CD4-positive, alpha-beta memory T cell (primary cell): ENCODE results near the gene EPHX1. TPM values are rescaled to one million over a fixed set of nuclear protein-coding genes. Genes with fewer than 3 reads are reported as not detected.
A peak's percentile ranks its signal among the peaks of the same experiment; 100 is the strongest.

Experiments used
- CTCF ChIA-PET: fragments of 350-600 bp; sonication (Branson Sonifier 250); formaldehyde crosslinking; loops from one replicate; lab custom pipeline; 2021; ENCODE audit warnings: inconsistent platforms; ENCODE audit not compliant: partially characterized antibody; lab: Charles Lee
- POLR2A ChIA-PET: fragments of 350-600 bp; sonication (Branson Sonifier 250); formaldehyde crosslinking; loops from one replicate; lab custom pipeline; 2021; ENCODE audit not compliant: partially characterized antibody; lab: Charles Lee
- DNase-seq, 5 donors: peaks; one replicate each; pipeline versions ENCODE4 v3.0.0 to v3.0.0-alpha.2; 2020 to 2022; ENCODE audit warnings: mixed read lengths in 1 of 5
- H3K27ac ChIP-seq: one replicate; pipeline ENCODE4 v1.7.0; 2013; ENCODE audit warnings: low read depth, low read length
- H3K27me3 ChIP-seq: 2 replicates; pipeline ENCODE4 v1.7.0; 2013; ENCODE audit warnings: mild to moderate bottlenecking, low read length, moderate library complexity; ENCODE audit not compliant: insufficient read depth
- H3K36me3 ChIP-seq: 2 replicates; pipeline ENCODE4 v1.7.0; 2013; ENCODE audit warnings: mild to moderate bottlenecking, low read length, moderate library complexity; ENCODE audit not compliant: insufficient read depth
- H3K4me1 ChIP-seq: 2 replicates; pipeline ENCODE4 v1.7.0; 2013; ENCODE audit warnings: mild to moderate bottlenecking, low read length, moderate library complexity; ENCODE audit not compliant: insufficient read depth
- H3K4me3 ChIP-seq, 2 donors: one replicate each; pipeline ENCODE4 v1.7.0; 2013; ENCODE audit warnings: low read length in 2 of 2, mild to moderate bottlenecking in 1 of 2
- H3K9me3 ChIP-seq, 2 donors: one replicate each; pipeline ENCODE4 v1.7.0; 2013; ENCODE audit warnings: low read length in 2 of 2, control low read depth in 1 of 2; ENCODE audit not compliant: control insufficient read depth in 1 of 2
- H3K27ac Mint-ChIP-seq, 7 donors: one replicate each; pipeline ENCODE4 v1.8.0; 2020 to 2021; ENCODE audit warnings: mixed read lengths in 7 of 7, mild to moderate bottlenecking in 6 of 7, inconsistent platforms in 3 of 7, moderate library complexity in 3 of 7
- H3K27me3 Mint-ChIP-seq, 2 donors: one replicate each; pipeline ENCODE4 v1.8.0; 2020 to 2021; ENCODE audit warnings: mixed read lengths in 2 of 2
- H3K36me3 Mint-ChIP-seq, 2 donors: one replicate each; pipeline ENCODE4 v1.8.0; 2020 to 2021; ENCODE audit warnings: mixed read lengths in 2 of 2, inconsistent platforms in 1 of 2, mild to moderate bottlenecking in 1 of 2
- H3K4me1 Mint-ChIP-seq, 4 donors: one replicate each; pipeline ENCODE4 v1.8.0; 2020 to 2021; ENCODE audit warnings: mixed read lengths in 4 of 4, mild to moderate bottlenecking in 1 of 4
- H3K4me3 Mint-ChIP-seq, 8 donors: one replicate each; pipeline ENCODE4 v1.8.0; 2020 to 2021; ENCODE audit warnings: mixed read lengths in 8 of 8, mild to moderate bottlenecking in 7 of 8, moderate library complexity in 6 of 8, inconsistent platforms in 3 of 8
- H3K9me3 Mint-ChIP-seq, 8 donors: one replicate each; pipeline ENCODE4 v1.8.0; 2020 to 2021; ENCODE audit warnings: mixed read lengths in 8 of 8, mild to moderate bottlenecking in 5 of 8, inconsistent platforms in 3 of 8, moderate library complexity in 1 of 8
- intact Hi-C: fragments of 100-400 bp; cut with micrococcal nuclease; formaldehyde crosslinking; loops from one replicate; pipeline ENCODE4 v1.15.1; 2023
- polyA plus RNA-seq, 2 donors: library from polyadenylated mRNA; unstranded; fragments of 300-500 nt; fragmentation: Illumina TruSeq; gene quantifications; one replicate each; pipeline ENCODE4 v1.2.3, GENCODE V29; 2021
- total RNA-seq, 2 experiments: library from RNA; stranded (reverse); gene quantifications; one replicate each; pipeline ENCODE4 v1.2.3, GENCODE V29; 2021

The EPHX1 gene
- total and polyA plus RNA-seq, 4 experiments from 2014 or later: 0.34 to 3.0 (median 1.3) TPM

GRCh38 chr1:225860876-225861441 is 51.0 kb downstream of the EPHX1 start:
- CTCF ChIA-PET: interaction anchor here (0.6 to 1.3 kb wide), 2 partner anchors 15 to 50 kb away, joined by 3 read pairs; no protein-coding TSS in a partner anchor
- no peaks in the 10 kb centered on the region for H3K9me3 ChIP-seq
- H3K27ac ChIP-seq: no peak overlapping the region
- Mint-ChIP-seq H3K27me3 (no peaks in the 10 kb centered on the region), H3K27ac (peak overlapping the region in 4 of 7 donors; percentile 18 to 78 (median 68)), H3K4me1 (peaks cover 6 to 49% (median 23%) of the 10 kb centered on the region in 4 donors), H3K4me3 (no peak overlapping the region), H3K36me3 (peaks cover 53 to 85% of the 10 kb centered on the region in 2 donors), H3K9me3 (no peaks in the 10 kb centered on the region)
- H3K36me3 ChIP-seq: peaks cover 87% of the 10 kb centered on the region
- intact Hi-C loops: no loop called here
- no peaks in the 10 kb centered on the region for H3K27me3 ChIP-seq
- DNase-seq: no peak
- POLR2A ChIA-PET: interaction anchor here (2.4 to 2.9 kb wide), 2 partner anchors 10 to 21 kb away, joined by 11 to 21 read pairs; partner anchors contain the start of gene TMEM63A
- H3K4me3 ChIP-seq: no peak overlapping the region
- peaks cover 9% of the 10 kb centered on the region for H3K4me1 ChIP-seq

GRCh38 chr1:225861834-225862580 is 52.1 kb downstream of the EPHX1 start:
- Mint-ChIP-seq H3K9me3 (no peaks in the 10 kb centered on the region), H3K4me1 (peaks cover 17 to 54% (median 28%) of the 10 kb centered on the region in 4 donors), H3K27me3 (no peaks in the 10 kb centered on the region), H3K4me3 (no peak overlapping the region), H3K27ac (peak overlapping the region in 1 of 7 donors; percentile 52), H3K36me3 (peaks cover 58 to 85% of the 10 kb centered on the region in 2 donors)
- CTCF ChIA-PET: interaction anchor here (0.6 to 1.3 kb wide), 2 partner anchors 14 to 49 kb away, joined by 3 read pairs; no protein-coding TSS in a partner anchor
- no peak overlapping the region for H3K27ac ChIP-seq
- no peak overlapping the region for H3K4me3 ChIP-seq
- H3K4me1 ChIP-seq: peaks cover 19% of the 10 kb centered on the region
- no peaks in the 10 kb centered on the region for H3K27me3 ChIP-seq
- no peaks in the 10 kb centered on the region for H3K9me3 ChIP-seq
- peaks cover 90% of the 10 kb centered on the region for H3K36me3 ChIP-seq
- POLR2A ChIA-PET: interaction anchor here (1.4 to 2.9 kb wide), 3 partner anchors 9 to 84 kb away, joined by 4 to 21 read pairs (median 11); partner anchors contain the start of genes SRP9 and TMEM63A
- intact Hi-C loops: no loop called here
- no peak for DNase-seq

GRCh38 chr1:225862581-225862950 is 52.6 kb downstream of the EPHX1 start:
- intact Hi-C loops: no loop called here
- Mint-ChIP-seq H3K27me3 (no peaks in the 10 kb centered on the region), H3K4me1 (peaks cover 22 to 58% (median 34%) of the 10 kb centered on the region in 4 donors), H3K27ac (peak overlapping the region in 3 of 7 donors; percentile 27 to 68 (median 52)), H3K9me3 (no peaks in the 10 kb centered on the region), H3K36me3 (peaks cover 64 to 85% of the 10 kb centered on the region in 2 donors), H3K4me3 (no peak overlapping the region)
- Histone ChIP-seq H3K36me3 (peaks cover 90% of the 10 kb centered on the region), H3K27me3 (no peaks in the 10 kb centered on the region), H3K9me3 (no peaks in the 10 kb centered on the region), H3K27ac (no peak overlapping the region), H3K4me3 (no peak overlapping the region), H3K4me1 (peaks cover 25% of the 10 kb centered on the region)
- DNase-seq: no peak
- POLR2A ChIA-PET: interaction anchor here (1.0 to 2.4 kb wide), 3 partner anchors 14 to 85 kb away, joined by 3 to 21 read pairs (median 4); partner anchors contain the start of genes SRP9 and TMEM63A
- CTCF ChIA-PET: no interaction called here

- intact Hi-C loops: no loop called here
- no peaks in the 10 kb centered on the region for H3K27me3 ChIP-seq
- peaks cover 26 to 59% (median 36%) of the 10 kb centered on the region in 4 donors for H3K4me1 Mint-ChIP-seq
- H3K9me3 ChIP-seq: no peaks in the 10 kb centered on the region
- H3K36me3 ChIP-seq: peaks cover 90% of the 10 kb centered on the region
- no peak overlapping the region for H3K4me3 ChIP-seq
- no peak overlapping the region for H3K27ac ChIP-seq
- no peaks in the 10 kb centered on the region for H3K27me3 Mint-ChIP-seq
- H3K4me3 Mint-ChIP-seq: no peak overlapping the region
- peaks cover 31% of the 10 kb centered on the region for H3K4me1 ChIP-seq
- H3K36me3 Mint-ChIP-seq: peaks cover 66 to 86% of the 10 kb centered on the region in 2 donors
- no peaks in the 10 kb centered on the region for H3K9me3 Mint-ChIP-seq
- ChIA-PET POLR2A (interaction anchor here (1.0 to 4.7 kb wide), 4 partner anchors 15 to 85 kb away, joined by 3 to 74 read pairs (median 12); partner anchors contain the start of genes SRP9 and TMEM63A), CTCF (interaction anchor here (1.2 kb wide), 1 partner anchor 20 kb away, joined by 4 read pairs; no protein-coding TSS in a partner anchor)
- DNase-seq: no peak
- H3K27ac Mint-ChIP-seq: peak overlapping the region in 4 of 7 donors; percentile 27 to 55 (median 44)
Observed at GRCh38 chr1:225863167-225863566, 53.2 kb downstream of the EPHX1 start.

- Mint-ChIP-seq H3K27me3 (no peaks in the 10 kb centered on the region), H3K4me3 (peak overlapping the region in 4 of 8 donors; percentile 65 to 85 (median 76)), H3K36me3 (peaks cover 53 to 83% of the 10 kb centered on the region in 2 donors), H3K27ac (peak overlapping the region; percentile 81 to 95 (median 90)), H3K9me3 (no peaks in the 10 kb centered on the region), H3K4me1 (peaks cover 31 to 60% (median 40%) of the 10 kb centered on the region in 4 donors)
- no peak overlapping the region for H3K4me3 ChIP-seq
- DNase-seq: no peak
- intact Hi-C loops: loop anchor here (5.0 kb wide), 2 partner anchors 88 to 112 kb away; partner anchors contain the start of gene SRP9
- no peaks in the 10 kb centered on the region for H3K9me3 ChIP-seq
- peak overlapping the region; percentile 52 for H3K27ac ChIP-seq
- ChIA-PET POLR2A (interaction anchor here (0.9 to 4.7 kb wide), 11 partner anchors 7 to 134 kb away, joined by 3 to 74 read pairs (median 8); partner anchors contain the start of genes SRP9 and TMEM63A), CTCF (interaction anchor here (0.8 to 3.9 kb wide), 6 partner anchors 13 to 86 kb away, joined by 3 to 26 read pairs (median 3); partner anchors contain the start of gene TMEM63A)
- H3K36me3 ChIP-seq: peaks cover 85% of the 10 kb centered on the region
- H3K4me1 ChIP-seq: peaks cover 40% of the 10 kb centered on the region
- no peaks in the 10 kb centered on the region for H3K27me3 ChIP-seq
Observed at GRCh38 chr1:225865514-225865913, 55.6 kb downstream of the EPHX1 start.

- H3K27me3 ChIP-seq: no peaks in the 10 kb centered on the region
- H3K9me3 Mint-ChIP-seq: no peaks in the 10 kb centered on the region
- no peaks in the 10 kb centered on the region for H3K27me3 Mint-ChIP-seq
- intact Hi-C loops: loop anchor here (1.0 to 5.0 kb wide), 5 partner anchors 15 to 111 kb away; partner anchors contain the start of gene SRP9
- DNase-seq: peak; percentile 69 to 89 (median 73)
- peak overlapping the region; percentile 85 to 95 (median 90) for H3K27ac Mint-ChIP-seq
- ChIA-PET POLR2A (interaction anchor here (0.5 to 4.7 kb wide), 16 partner anchors 8 to 421 kb away, joined by 3 to 74 read pairs (median 5); partner anchors contain the start of genes LEFTY1, PYCR2, SRP9 and TMEM63A), CTCF (interaction anchor here (0.8 to 3.9 kb wide), 8 partner anchors 10 to 394 kb away, joined by 3 to 26 read pairs (median 3); partner anchors contain the start of gene TMEM63A)
- H3K4me3 Mint-ChIP-seq: peak overlapping the region in 7 of 8 donors; percentile 58 to 85 (median 76)
- H3K36me3 Mint-ChIP-seq: peaks cover 56 to 83% of the 10 kb centered on the region in 2 donors
- H3K4me1 Mint-ChIP-seq: peaks cover 31 to 60% (median 44%) of the 10 kb centered on the region in 4 donors
- no peaks in the 10 kb centered on the region for H3K9me3 ChIP-seq
- peaks cover 42% of the 10 kb centered on the region for H3K4me1 ChIP-seq
- H3K36me3 ChIP-seq: peaks cover 85% of the 10 kb centered on the region
- peak overlapping the region; percentile 52 for H3K27ac ChIP-seq
- H3K4me3 ChIP-seq: no peak overlapping the region
Observed at GRCh38 chr1:225866061-225866837, 56.3 kb downstream of the EPHX1 start.
